Inflammatory macrophage treated with lipopolysaccharide for 1 hour (primary cell): ENCODE results near the gene RCL1.
"Not testable (repeated sequence)": the region's sequence is repeated elsewhere in the genome, so short reads cannot be mapped to it uniquely, and the experiment has no call there.

Source experiments
- DNase-seq, 2 donors: peaks; one replicate each; pipeline ENCODE4 v3.0.0-alpha.2; 2020 to 2022

Gene RCL1

DNA sequence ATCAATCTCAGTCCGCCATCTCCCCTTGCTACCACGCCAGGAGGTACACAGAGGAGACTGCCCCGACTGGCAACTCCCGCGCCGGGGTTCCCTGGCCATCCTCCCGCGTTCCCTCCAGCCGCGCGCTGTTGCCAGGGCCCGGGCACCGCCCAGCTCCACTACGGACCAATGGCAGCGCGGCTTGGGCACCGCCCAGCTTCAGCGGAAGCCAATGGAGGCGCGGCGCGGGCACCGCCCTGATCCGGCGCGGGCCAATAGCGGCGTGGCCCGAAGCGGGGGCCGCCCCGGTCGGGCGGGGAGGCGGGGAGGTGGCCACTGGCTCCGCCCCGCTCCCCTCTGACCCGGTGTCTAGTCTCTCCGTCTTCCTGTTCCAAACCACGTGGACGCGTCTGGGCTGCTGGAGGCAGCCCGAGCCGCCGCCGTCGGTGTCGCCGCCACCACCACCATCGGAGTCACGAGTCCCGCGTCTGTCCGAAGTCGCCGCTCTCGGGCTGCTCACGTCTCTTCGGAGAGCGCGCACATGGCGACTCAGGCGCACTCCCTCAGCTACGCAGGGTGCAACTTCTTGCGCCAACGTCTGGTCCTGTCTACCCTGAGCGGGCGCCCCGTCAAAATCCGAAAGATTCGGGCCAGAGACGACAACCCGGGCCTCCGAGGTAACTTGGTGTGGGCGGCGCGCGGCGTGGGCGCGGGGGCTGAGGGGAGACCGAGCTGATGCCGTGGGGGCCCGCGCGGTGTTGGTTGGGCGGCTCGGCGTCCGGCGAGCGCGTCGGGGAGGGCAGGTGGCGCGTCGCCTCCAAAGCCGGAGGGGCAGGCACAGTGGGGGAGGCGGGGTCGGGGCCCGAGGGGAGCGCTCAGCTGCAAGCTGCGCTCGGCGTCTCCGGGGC is at the start of gene RCL1:
Gene RCL1, plus strand, starts transcription at position 373 of the 887 bp plus-strand sequence. Its CDS starts 148 bp downstream, at position 521.
- DNase-seq: peak; percentile 95

- DNase-seq: peak; percentile 35 to 77
Measured at GRCh38 chr9:4743131-4743875, 49.4 kb upstream of the RCL1 start.

DNA sequence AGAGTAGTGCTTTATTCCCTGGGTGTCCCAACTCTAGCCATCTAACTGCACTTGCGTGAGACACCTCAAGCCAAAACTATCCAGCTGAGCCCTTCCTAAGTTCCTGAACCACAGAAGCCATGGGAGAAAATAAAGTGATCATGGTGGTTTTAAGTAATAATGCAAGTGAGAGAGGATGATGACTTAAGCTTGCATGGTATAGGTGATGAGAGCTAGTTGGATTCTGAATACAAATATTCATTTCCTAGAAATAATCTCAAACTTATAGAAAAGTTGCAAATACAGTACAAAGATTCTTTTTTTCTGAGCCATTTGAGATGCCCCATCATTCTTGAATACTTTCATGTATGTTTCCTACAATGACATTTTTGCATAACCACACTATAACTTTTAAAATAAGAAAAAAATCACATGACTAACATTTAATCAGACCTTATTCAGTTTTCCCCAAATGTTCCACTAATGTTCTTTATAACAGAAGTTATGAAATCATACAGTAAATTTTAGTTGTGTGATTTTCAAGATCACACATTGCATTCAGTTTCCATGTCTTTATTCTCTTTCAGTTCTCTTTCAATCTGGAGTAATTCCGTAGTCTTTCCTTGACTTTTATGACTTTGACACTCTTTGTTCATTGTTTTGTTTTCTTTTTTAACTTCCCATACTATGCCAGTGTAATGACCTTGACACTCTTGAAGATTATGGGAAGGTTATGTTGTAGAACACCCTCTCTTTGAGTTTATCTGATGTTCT is 46.3 kb upstream of the RCL1 start:
- no peak for DNase-seq

DNA sequence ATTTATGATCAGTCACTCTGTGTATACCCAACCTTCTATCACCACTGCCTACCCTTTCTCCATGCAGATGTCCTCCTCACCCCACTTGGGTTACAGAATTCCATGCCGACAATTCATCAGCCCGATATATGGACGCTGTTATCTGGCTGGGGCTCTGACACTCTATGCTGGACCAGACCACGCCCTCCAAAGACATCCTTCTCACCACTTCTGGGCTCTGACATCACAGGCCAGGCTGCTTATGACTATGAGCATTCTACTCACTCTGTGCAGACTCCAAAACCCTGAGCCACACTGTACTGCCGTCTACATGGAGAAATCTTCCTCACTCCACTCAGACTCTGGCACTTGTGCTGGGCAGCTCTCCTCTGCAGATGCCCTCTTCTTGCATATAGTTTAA is 44.1 kb upstream of the RCL1 start:
- no peak for DNase-seq

- DNase-seq: peak; percentile 36 to 83
Measured at GRCh38 chr9:4750023-4750673, 42.6 kb upstream of the RCL1 start.

DNA sequence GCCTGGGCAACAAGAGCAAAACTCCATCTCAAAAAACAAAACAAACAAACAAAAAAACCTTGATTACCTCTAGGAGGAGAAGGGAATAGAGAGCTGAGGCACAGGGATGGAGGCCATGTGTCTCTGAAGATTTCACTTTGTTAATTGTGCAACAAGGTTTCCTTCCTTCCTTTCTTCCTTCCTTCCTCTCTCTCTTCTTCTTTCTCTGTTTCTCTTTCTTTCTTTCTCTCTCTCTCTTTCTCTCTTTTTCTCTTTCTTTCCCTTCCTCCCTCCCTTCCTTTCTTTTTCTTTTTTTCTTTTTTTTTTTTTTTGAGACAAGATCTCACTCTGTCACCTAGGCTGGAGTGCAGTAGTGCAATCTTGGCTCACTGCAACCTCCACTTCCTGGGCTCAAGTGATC is 38.2 kb upstream of the RCL1 start:
- DNase-seq: not testable (repeated sequence)

DNA sequence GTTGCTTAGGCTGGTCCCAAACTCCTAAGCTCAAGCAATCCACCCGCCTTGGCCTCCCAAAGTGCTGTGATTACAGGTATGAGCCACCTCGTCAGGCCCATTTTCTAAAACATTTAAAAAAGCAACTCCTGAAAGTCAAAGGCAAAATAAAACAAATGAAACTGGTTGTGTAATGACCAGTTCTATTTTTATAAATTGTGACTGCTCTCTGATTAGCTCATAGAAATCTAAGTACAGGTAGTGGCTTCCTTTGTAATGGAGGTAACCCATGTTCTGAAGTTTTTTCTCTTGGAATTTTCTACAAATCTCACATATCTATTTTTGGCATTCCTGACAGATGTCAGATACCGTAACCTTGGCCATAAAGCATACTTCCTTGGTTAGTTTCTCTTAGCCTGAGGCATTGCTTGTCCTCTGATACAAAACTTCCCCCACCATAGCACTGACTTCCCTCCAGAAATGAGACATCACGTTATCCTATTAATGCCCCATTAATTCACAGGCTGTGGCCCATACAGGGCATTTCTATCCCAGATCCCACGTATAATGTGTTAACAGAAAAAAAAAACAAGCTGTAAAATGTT is 37.6 kb upstream of the RCL1 start:
- DNase-seq: no peak

DNA sequence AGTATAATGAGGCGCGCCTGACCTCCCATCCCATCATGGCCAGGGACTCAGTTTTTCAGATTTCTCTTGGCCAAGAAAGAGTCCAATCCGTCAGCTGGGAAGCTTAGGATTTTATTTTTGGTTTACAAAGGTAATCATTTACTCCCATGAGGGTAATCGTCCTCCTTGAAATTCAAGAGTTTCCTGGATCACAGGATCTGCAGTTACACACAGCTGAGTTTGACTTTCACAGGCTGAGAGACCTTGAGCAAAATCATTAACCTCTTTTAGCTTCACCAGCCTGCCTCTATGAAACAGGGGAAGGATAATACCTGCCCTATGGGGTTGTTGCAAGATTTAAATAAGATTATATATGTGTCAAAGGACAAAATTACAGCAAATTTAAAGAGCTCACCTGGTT is 36.3 kb upstream of the RCL1 start:
- DNase-seq: no peak

DNA sequence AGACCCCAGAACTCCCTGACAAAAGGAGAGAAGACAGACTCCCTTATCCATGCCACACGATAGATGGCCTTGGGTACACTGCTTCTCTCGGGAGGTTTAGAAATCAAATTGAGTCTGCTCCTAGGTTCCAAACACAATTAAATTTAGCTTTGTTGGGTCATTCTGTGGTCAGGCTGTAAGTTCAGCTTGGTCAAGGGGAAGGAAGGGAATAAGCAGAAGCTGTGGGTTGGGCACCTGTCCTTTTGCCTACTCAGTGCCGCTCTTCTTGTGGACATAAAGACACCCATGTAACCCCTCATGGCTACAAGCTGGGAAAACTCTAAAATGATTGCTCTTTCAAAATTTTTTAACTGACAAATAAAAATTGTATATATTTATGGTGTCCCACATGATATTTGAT is 32.6 kb upstream of the RCL1 start:
- peak; percentile 58 to 60 for DNase-seq

DNA sequence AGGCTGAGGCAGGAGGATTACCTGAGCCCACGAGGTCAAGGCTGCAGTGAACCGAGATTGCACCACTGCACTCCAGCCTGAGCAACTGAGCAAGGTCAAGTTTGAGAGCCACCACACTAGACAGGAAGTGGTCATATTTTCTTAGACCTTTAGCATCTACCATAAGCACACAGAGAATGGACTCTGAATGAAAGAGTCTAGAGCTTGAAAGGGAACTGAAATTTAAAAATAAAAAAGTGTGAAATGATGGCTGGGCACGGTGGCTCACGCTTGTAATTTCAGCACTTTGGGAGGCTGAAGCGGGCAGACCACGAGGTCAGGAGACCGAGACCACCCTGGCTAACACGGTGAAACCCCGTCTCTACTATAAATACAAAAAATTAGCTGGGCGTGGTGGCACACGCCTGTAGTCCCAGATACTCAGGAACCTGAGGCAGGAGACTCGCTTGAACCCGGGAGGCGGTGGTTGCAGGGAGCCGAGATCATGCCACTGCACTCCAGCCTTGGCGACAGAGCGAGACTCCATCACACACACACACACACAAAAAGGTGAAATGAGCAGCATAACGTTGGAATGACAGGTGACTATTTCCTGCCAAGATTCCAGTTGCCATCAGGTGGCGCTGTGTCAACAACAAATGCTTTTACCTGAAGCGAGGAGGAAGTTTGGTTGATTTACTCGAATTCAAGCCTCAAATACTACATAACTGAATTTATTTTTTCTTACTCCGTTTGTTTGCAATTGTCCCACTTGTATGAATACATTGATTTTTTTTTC is 30.4 kb upstream of the RCL1 start:
- peak in 1 of 2 donors; percentile 55 for DNase-seq

- DNase-seq: peak; percentile 91
Measured at GRCh38 chr9:4762886-4763541, 29.7 kb upstream of the RCL1 start.

DNA sequence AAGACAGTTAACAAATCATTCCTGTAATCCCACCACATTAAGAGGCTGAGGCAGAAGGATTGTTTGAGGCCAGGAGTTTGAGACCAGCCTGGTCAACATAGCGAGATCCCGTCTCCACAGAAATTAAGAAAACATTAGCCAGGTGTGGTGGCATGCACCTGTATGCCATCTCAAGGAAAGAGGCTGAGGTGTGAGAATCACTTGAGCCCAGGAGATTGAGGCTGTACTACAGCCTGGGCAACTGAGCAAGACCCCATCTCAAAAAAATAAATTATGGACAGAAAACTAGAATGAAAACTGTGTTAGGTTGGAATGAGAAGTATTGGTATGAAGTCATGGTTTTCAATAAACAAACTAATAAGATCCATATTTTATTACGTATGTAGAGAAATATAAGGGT is 28.7 kb upstream of the RCL1 start:
- no peak for DNase-seq

DNA sequence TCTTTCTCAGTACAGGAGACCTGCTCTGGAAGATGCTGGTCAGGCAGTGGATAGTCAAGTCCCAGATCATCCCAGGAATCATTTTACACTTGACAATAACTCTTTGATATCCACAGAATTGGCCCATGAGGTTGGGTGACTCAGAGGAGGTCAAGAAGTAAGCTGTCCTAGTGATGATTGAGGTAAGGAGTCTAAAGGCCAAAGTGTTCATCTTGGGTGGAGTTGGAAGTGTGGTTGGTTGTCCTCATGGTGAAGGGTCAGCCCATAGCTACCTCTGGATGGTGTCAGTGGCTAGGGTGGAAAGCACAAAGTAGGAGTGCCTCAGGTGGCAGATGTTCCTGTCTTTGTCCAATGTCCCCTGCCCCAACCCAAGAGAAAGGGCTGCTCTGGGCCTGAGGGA is 24.1 kb upstream of the RCL1 start:
- DNase-seq: no peak

- no peak for DNase-seq
Measured at GRCh38 chr9:4769321-4770080, 23.2 kb upstream of the RCL1 start.

- DNase-seq: no peak
Measured at GRCh38 chr9:4771788-4772187, 21.0 kb upstream of the RCL1 start.

- no peak for DNase-seq
Measured at GRCh38 chr9:4774209-4774608, 18.5 kb upstream of the RCL1 start.

- DNase-seq: not testable (repeated sequence)
Measured at GRCh38 chr9:4774958-4775357, 17.8 kb upstream of the RCL1 start.

DNA sequence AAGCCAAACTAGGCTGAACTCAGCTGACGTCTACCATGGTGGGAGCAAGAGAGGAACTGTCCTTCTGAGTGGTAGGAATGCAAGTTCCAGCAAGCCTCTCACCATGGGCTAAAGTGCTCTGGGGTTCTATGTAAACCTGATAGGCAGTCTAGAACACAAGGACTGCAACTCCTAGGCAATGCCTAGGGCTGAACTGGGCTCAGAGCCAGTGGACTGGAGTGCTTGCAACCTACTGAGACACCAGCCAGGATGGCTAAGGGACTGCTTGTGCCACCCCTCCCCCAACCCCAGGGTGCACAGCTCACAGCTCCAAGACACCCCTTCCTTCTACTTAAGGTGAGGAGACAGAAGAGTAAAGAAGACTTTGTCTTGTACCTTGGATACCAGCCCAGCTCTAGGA is 12.1 kb upstream of the RCL1 start:
- no peak for DNase-seq

- DNase-seq: no peak
Measured at GRCh38 chr9:4781408-4781807, 11.3 kb upstream of the RCL1 start.

DNA sequence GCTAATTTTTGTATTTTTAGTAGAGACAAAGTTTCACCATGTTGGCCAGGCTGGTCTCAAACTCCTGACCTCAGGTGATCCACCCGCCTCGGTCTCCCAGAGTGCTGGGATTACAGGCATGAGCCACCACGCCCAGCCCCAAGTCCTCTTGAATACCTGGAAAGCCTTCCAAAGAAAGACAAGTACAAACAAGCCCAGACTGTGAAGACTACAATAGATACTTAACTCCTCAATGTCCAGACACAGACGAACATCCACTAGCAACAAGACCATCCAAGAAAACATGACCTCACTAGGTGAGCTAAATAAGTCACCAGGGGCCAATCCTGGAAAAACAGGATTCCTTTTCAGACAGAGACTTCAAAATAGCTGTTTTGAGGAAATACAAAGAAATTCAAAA is 9.6 kb upstream of the RCL1 start:
- DNase-seq: not testable (repeated sequence)
